ENCODE measurements around the gene PAX8. TPM values are rescaled to one million over a fixed set of nuclear protein-coding genes. Genes with fewer than 3 reads are reported as not detected.

PAX8 gene
- total RNA-seq, 1 experiment from 2014 or later: 0.15 TPM

DNA sequence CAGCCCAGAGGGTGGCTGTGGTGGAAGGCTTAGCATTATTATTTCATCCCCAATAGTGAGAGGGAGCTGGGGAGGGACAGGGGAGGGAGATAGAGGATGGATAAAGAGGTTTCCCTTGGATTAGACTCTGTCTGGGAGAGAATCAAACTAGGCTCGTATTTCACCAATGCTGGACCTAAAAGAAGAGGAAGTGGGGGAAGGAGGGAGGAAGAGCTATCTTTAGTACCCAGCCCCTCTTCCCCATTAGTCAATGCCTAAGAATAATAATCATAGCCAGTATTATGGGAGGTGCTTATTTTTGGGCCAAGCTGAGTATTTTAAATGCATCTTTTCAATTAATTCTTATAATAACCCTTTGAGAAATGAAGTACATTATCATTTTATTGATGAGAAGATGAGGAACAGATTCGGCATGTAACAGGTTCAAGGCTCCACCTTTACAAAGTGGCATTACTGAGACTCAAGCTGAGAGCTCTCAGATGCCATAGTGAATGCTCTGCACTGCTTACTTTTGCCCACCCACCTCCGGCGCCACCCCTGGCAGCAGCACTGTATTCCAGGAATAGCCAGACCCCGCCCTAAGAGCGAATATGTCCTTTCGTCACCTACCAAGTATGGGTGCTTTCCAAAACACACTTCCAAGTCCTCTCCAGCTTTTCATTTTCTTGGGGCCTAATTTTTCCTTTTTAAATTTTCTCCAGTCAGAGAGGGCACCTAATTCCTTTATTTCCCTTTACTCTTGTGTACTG lies 21.0 kb downstream of the PAX8 start:
- in situ Hi-C loops (cut with HindIII; ENCODE audit: low pct_unique_long_range_greater_than_20kb, low sequenced_read_pairs) (no loop called here), intact Hi-C loops (cut with micrococcal nuclease; ENCODE audit: unreplicated experiment) (no loop called here)
- H3K27me3 ChIP-seq (ENCODE audit: control insufficient read depth, insufficient read depth, low read length): peaks cover 7% of the 10 kb centered on the region; the same call in 1 of the 2 replicates
- H3K4me3 ChIP-seq (ENCODE audit: low read depth in 2 of 2, low read length in 2 of 2): no peak overlapping the region
- POLR2A ChIA-PET: no interaction called here
- no peaks in the 10 kb centered on the region for H3K4me1 ChIP-seq (ENCODE audit: control insufficient read depth, insufficient read depth, low read length)
- no peak for ATAC-seq
- DNase-seq (ENCODE audit: low read depth, low spot score): no peak
- TF ChIP-seq, protein P1, sequence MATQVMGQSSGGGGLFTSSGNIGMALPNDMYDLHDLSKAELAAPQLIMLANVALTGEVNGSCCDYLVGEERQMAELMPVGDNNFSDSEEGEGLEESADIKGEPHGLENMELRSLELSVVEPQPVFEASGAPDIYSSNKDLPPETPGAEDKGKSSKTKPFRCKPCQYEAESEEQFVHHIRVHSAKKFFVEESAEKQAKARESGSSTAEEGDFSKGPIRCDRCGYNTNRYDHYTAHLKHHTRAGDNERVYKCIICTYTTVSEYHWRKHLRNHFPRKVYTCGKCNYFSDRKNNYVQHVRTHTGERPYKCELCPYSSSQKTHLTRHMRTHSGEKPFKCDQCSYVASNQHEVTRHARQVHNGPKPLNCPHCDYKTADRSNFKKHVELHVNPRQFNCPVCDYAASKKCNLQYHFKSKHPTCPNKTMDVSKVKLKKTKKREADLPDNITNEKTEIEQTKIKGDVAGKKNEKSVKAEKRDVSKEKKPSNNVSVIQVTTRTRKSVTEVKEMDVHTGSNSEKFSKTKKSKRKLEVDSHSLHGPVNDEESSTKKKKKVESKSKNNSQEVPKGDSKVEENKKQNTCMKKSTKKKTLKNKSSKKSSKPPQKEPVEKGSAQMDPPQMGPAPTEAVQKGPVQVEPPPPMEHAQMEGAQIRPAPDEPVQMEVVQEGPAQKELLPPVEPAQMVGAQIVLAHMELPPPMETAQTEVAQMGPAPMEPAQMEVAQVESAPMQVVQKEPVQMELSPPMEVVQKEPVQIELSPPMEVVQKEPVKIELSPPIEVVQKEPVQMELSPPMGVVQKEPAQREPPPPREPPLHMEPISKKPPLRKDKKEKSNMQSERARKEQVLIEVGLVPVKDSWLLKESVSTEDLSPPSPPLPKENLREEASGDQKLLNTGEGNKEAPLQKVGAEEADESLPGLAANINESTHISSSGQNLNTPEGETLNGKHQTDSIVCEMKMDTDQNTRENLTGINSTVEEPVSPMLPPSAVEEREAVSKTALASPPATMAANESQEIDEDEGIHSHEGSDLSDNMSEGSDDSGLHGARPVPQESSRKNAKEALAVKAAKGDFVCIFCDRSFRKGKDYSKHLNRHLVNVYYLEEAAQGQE (IDR thresholded peaks at IDR 0.05; ENCODE audit: insufficient read depth in 1 of 2, low read depth in 2 of 2, low read length in 1 of 2): no peak
- TF ChIP-seq, protein P2, sequence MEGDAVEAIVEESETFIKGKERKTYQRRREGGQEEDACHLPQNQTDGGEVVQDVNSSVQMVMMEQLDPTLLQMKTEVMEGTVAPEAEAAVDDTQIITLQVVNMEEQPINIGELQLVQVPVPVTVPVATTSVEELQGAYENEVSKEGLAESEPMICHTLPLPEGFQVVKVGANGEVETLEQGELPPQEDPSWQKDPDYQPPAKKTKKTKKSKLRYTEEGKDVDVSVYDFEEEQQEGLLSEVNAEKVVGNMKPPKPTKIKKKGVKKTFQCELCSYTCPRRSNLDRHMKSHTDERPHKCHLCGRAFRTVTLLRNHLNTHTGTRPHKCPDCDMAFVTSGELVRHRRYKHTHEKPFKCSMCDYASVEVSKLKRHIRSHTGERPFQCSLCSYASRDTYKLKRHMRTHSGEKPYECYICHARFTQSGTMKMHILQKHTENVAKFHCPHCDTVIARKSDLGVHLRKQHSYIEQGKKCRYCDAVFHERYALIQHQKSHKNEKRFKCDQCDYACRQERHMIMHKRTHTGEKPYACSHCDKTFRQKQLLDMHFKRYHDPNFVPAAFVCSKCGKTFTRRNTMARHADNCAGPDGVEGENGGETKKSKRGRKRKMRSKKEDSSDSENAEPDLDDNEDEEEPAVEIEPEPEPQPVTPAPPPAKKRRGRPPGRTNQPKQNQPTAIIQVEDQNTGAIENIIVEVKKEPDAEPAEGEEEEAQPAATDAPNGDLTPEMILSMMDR (IDR thresholded peaks at IDR 0.05): no peak
- TF ChIP-seq SIN3A (IDR thresholded peaks at IDR 0.05; ENCODE audit: borderline replicate concordance, insufficient read depth, low read depth, low read length): no peak
- TF ChIP-seq TCF7L2 (IDR thresholded peaks at IDR 0.05; ENCODE audit: low read depth, low read length): no peak
- TF ChIP-seq POLR2AphosphoS5 (IDR thresholded peaks at IDR 0.05; ENCODE audit: low read depth, low read length): no peak
- no TSS peak for BruUV-seq (replicated peaks)
- no peak overlapping the region for H3K27ac ChIP-seq (ENCODE audit: low read length)
- CTCF ChIA-PET: no interaction called here
- H3K9me3 ChIP-seq (ENCODE audit: control insufficient read depth, insufficient read depth, low read depth, low read length): no peaks in the 10 kb centered on the region
- H3K36me3 ChIP-seq (ENCODE audit: control insufficient read depth, insufficient read depth, low read length): no peaks in the 10 kb centered on the region

DNA sequence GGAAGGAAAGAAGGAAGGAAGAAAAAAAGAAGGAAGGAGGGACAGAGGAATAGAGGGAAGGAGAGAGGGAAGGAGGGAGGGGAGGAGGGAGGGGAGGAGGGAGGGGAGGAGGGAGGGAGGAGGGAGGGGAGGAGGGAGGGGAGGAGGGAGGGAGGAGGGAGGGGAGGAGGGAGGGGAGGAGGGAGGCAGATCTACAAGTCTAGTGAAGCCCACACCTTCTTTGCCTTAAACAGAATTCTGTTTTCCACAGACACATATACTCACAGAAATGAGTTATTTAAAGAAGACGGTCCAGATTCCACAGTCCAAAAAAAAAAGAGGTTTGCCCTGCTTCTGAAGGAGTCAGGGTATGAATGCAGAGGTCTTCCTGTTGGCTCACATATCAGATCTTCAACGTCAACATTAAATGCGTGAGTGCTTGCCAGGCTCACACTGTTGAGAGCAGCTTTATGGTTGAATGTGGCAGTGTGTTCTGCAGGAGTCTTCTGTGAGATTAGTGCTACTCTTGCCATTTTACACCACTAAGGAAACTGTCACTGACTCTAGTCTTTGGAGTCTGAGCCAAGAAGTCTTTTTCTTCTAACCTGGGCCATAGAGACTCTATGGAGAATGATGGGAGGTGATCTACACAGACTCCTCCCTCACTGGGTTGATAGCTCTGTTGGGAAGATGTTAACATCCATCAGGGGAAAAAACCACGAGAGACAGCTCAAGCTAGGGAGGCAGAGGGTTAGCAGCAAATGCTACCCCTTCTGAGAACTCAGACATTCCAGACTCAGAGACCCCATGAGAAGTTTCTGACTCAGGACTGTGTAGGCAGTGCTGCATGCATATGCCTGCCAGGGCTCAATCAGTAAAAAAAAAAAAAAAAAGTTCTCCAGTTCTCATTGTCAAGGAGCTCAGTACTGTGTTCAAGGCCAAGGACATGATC lies 23.3 kb downstream of the PAX8 start:
- ATAC-seq (no peak), DNase-seq (ENCODE audit: low read depth, low spot score) (no peak)
- H3K27ac ChIP-seq (ENCODE audit: low read length): no peak overlapping the region
- intact Hi-C loops (cut with micrococcal nuclease; ENCODE audit: unreplicated experiment): no loop called here
- H3K4me3 ChIP-seq (ENCODE audit: low read depth in 2 of 2, low read length in 2 of 2): no peak overlapping the region
- in situ Hi-C loops (cut with HindIII; ENCODE audit: low pct_unique_long_range_greater_than_20kb, low sequenced_read_pairs): no loop called here
- H3K9me3 ChIP-seq (ENCODE audit: control insufficient read depth, insufficient read depth, low read depth, low read length): no peaks in the 10 kb centered on the region
- CTCF ChIA-PET: interaction anchor here (0.7 kb wide), 1 partner anchor 152 kb away, joined by 6 read pairs; no protein-coding TSS in a partner anchor
- H3K36me3 ChIP-seq (ENCODE audit: control insufficient read depth, insufficient read depth, low read length): no peaks in the 10 kb centered on the region
- POLR2A ChIA-PET: no interaction called here
- peaks cover 7% of the 10 kb centered on the region; the same call in 1 of the 2 replicates for H3K27me3 ChIP-seq (ENCODE audit: control insufficient read depth, insufficient read depth, low read length)
- BruUV-seq (replicated peaks): no TSS peak
- TF ChIP-seq, protein P2 (IDR thresholded peaks at IDR 0.05): no peak
- TF ChIP-seq, protein P1 (IDR thresholded peaks at IDR 0.05; ENCODE audit: insufficient read depth in 1 of 2, low read depth in 2 of 2, low read length in 1 of 2): no peak
- no peak for TF ChIP-seq TCF7L2 (IDR thresholded peaks at IDR 0.05; ENCODE audit: low read depth, low read length)
- no peak for TF ChIP-seq POLR2AphosphoS5 (IDR thresholded peaks at IDR 0.05; ENCODE audit: low read depth, low read length)
- TF ChIP-seq SIN3A (IDR thresholded peaks at IDR 0.05; ENCODE audit: borderline replicate concordance, insufficient read depth, low read depth, low read length): no peak
- H3K4me1 ChIP-seq (ENCODE audit: control insufficient read depth, insufficient read depth, low read length): no peaks in the 10 kb centered on the region

All from Panc1 (cell line).